H1 (cell line): ENCODE results near the gene TRIM4. TPM values are rescaled to one million over a fixed set of nuclear protein-coding genes. Genes with fewer than 3 reads are reported as not detected.

Experiments used
- CTCF ChIA-PET: fragments of 300-600 bp; sonication (Branson Sonifier 250); formaldehyde crosslinking; loops from one replicate; lab custom pipeline; 2021; ENCODE audit not compliant: partially characterized antibody; lab: Charles Lee
- POLR2A ChIA-PET: fragments of 300-600 bp; sonication (Branson Sonifier 250); formaldehyde crosslinking; loops from one replicate; lab custom pipeline; 2021; ENCODE audit warnings: inconsistent platforms; ENCODE audit not compliant: partially characterized antibody; lab: Charles Lee
- DNase-seq, 2 experiments: peaks; one replicate each; pipeline versions ENCODE4 v3.0.0 to v3.0.0-alpha.2; 2010 to 2022; ENCODE audit warnings: low spot score in 2 of 2, low read depth in 1 of 2, mixed read lengths in 1 of 2
- FAIRE-seq: peaks from 2 replicates; lab custom pipeline; 2011; peaks lifted over from hg19 to GRCh38; lab: Jason Lieb, UNC
- H2AFZ ChIP-seq: 2 replicates; pipeline ENCODE4 v1.8.1; 2012; ENCODE audit warnings: low read length, inconsistent platforms
- H2AK5ac ChIP-seq: 2 replicates; pipeline ENCODE4 v1.6.1; 2013; ENCODE audit warnings: low read depth, low read length
- H2BK120ac ChIP-seq: replicated peaks from 2 replicates; pipeline ENCODE3; 2013; ENCODE audit warnings: low read depth, low read length, inconsistent platforms
- H2BK12ac ChIP-seq: 2 replicates; pipeline ENCODE4 v1.6.1; 2013; ENCODE audit warnings: low read depth, low read length
- H2BK15ac ChIP-seq: 2 replicates; pipeline ENCODE4 v1.6.1; 2013; ENCODE audit warnings: low read length
- H2BK20ac ChIP-seq: 2 replicates; pipeline ENCODE4 v1.6.1; 2013; ENCODE audit warnings: low read length
- H2BK5ac ChIP-seq: 2 replicates; pipeline ENCODE4 v1.6.1; 2013; ENCODE audit warnings: low read depth, low read length
- H3K14ac ChIP-seq: 2 replicates; pipeline ENCODE4 v1.6.1; 2013; ENCODE audit warnings: inconsistent platforms; ENCODE audit not compliant: insufficient read length
- H3K18ac ChIP-seq: 2 replicates; pipeline ENCODE4 v1.6.1; 2013; ENCODE audit warnings: low read length; ENCODE audit errors: extremely low read depth
- H3K23ac ChIP-seq: 2 replicates; pipeline ENCODE4 v1.6.1; 2013; ENCODE audit warnings: inconsistent platforms; ENCODE audit not compliant: insufficient read length
- H3K23me2 ChIP-seq: 2 replicates; pipeline ENCODE4 v1.6.1; 2013; ENCODE audit warnings: low read depth, low read length
- H3K27ac ChIP-seq: 2 replicates; pipeline ENCODE4 v1.6.1; 2011; ENCODE audit warnings: low read depth, low read length, inconsistent platforms
- H3K27me3 ChIP-seq, 4 experiments: replicated peaks in 1 of 4; 1 replicate in 1 of 4; 2 replicates in 3 of 4; pipeline versions ENCODE4 v1.6.1 to v1.8.1; 2011 to 2013; ENCODE audit warnings: low read length in 3 of 4, mild to moderate bottlenecking in 3 of 4, inconsistent platforms in 2 of 4, mixed read lengths in 2 of 4, moderate library complexity in 1 of 4; ENCODE audit not compliant: control insufficient read depth in 3 of 4, insufficient read depth in 3 of 4; ENCODE audit errors: extremely low read depth in 1 of 4
- H3K36me3 ChIP-seq, 4 experiments: 2 replicates each; pipeline versions ENCODE4 v1.6.1 to v1.8.1; 2011 to 2013; ENCODE audit warnings: mild to moderate bottlenecking in 4 of 4, low read length in 3 of 4, moderate library complexity in 2 of 4, control low read depth in 1 of 4, inconsistent platforms in 1 of 4; ENCODE audit not compliant: insufficient read depth in 4 of 4, control insufficient read depth in 2 of 4
- H3K4ac ChIP-seq: replicated peaks from 2 replicates; pipeline ENCODE3; 2013; ENCODE audit warnings: low read length, low read depth, mixed read lengths, inconsistent platforms; ENCODE audit not compliant: insufficient read length
- H3K4me1 ChIP-seq, 4 experiments: replicated peaks in 1 of 4; 1 replicate in 1 of 4; 2 replicates in 3 of 4; pipeline versions ENCODE4 v1.6.1 to v1.8.1; 2011 to 2013; ENCODE audit warnings: low read length in 3 of 4, inconsistent platforms in 2 of 4, mixed read lengths in 1 of 4; ENCODE audit not compliant: insufficient read depth in 4 of 4, control insufficient read depth in 3 of 4
- H3K4me2 ChIP-seq, 2 experiments: 2 replicates each; pipeline versions ENCODE4 v1.6.1 to v1.8.1; 2011 to 2013; ENCODE audit warnings: low read depth in 2 of 2, low read length in 2 of 2, control low read depth in 1 of 2, inconsistent platforms in 1 of 2, mild to moderate bottlenecking in 1 of 2; ENCODE audit not compliant: insufficient read depth in 1 of 2
- H3K4me3 ChIP-seq, 4 experiments: fragments of 200-600, 300-600 bp in 1 of 4; sonication (generic), shearing (Covaris generic), sonication (Bioruptor Twin) in 1 of 4; 2 replicates each; pipeline versions ENCODE4 v1.5.1 to v1.8.1; 2011 to 2016; ENCODE audit warnings: low read length in 4 of 4, low read depth in 3 of 4, control low read depth in 2 of 4, inconsistent platforms in 2 of 4, mild to moderate bottlenecking in 2 of 4, mixed read lengths in 1 of 4, moderate library complexity in 1 of 4; ENCODE audit not compliant: insufficient read depth in 2 of 4; ENCODE audit errors: extremely low read depth in 1 of 4
- H3K56ac ChIP-seq: replicated peaks from 2 replicates; pipeline ENCODE3; 2013; ENCODE audit warnings: low read depth, mild to moderate bottlenecking, mixed read lengths, low read length, inconsistent platforms; ENCODE audit not compliant: insufficient read length
- H3K79me1 ChIP-seq: 2 replicates; pipeline ENCODE4 v1.6.1; 2013; ENCODE audit warnings: low read depth, low read length, control low read depth
- H3K79me2 ChIP-seq, 2 experiments: 2 replicates each; pipeline versions ENCODE4 v1.6.1 to v1.8.1; 2012 to 2013; ENCODE audit warnings: low read length in 2 of 2, mild to moderate bottlenecking in 2 of 2, inconsistent platforms in 1 of 2; ENCODE audit not compliant: insufficient read depth in 2 of 2, control insufficient read depth in 1 of 2
- H3K9ac ChIP-seq, 4 experiments: replicated peaks in 1 of 4; 1 replicate in 1 of 4; 2 replicates in 3 of 4; pipeline versions ENCODE4 v1.6.1 to v1.8.1; 2011 to 2013; ENCODE audit warnings: low read depth in 3 of 4, low read length in 3 of 4, control low read depth in 2 of 4, mild to moderate bottlenecking in 2 of 4, moderate library complexity in 2 of 4, inconsistent platforms in 1 of 4; ENCODE audit errors: extremely low read depth in 1 of 4
- H3K9me3 ChIP-seq, 2 experiments: 2 replicates each; pipeline versions ENCODE4 v1.6.1 to v1.8.1; 2012 to 2013; ENCODE audit warnings: mild to moderate bottlenecking in 2 of 2, moderate library complexity in 2 of 2, control low read depth in 1 of 2, inconsistent platforms in 1 of 2, low read depth in 1 of 2, low read length in 1 of 2, mixed read lengths in 1 of 2; ENCODE audit not compliant: insufficient read depth in 2 of 2
- H4K20me1 ChIP-seq, 2 experiments: replicated peaks in 1 of 2; 2 replicates each; pipeline versions ENCODE3 to v1.8.1; 2011 to 2013; ENCODE audit warnings: inconsistent platforms in 2 of 2, low read length in 2 of 2, mild to moderate bottlenecking in 1 of 2; ENCODE audit not compliant: insufficient read depth in 2 of 2, control insufficient read depth in 1 of 2
- H4K5ac ChIP-seq: 2 replicates; pipeline ENCODE4 v1.6.1; 2013; ENCODE audit warnings: low read length, low read depth, mixed read lengths, inconsistent platforms; ENCODE audit not compliant: insufficient read length
- H4K8ac ChIP-seq: 2 replicates; pipeline ENCODE4 v1.8.0; 2013; ENCODE audit warnings: mild to moderate bottlenecking, moderate library complexity, low read length, inconsistent platforms; ENCODE audit not compliant: insufficient read depth; ENCODE audit errors: extremely low read depth
- H4K91ac ChIP-seq: replicated peaks from 2 replicates; pipeline ENCODE3; 2013; ENCODE audit warnings: low read length, mixed read lengths, inconsistent platforms; ENCODE audit not compliant: insufficient read length
- CHD2 ChIP-seq: IDR thresholded peaks from 2 replicates; pipeline ENCODE4 v1.6.1; 2012; ENCODE audit warnings: low read length, improper control_type of control experiment
- CREB1 ChIP-seq: IDR thresholded peaks from 2 replicates; pipeline ENCODE4 v1.6.1; 2012; ENCODE audit warnings: inconsistent platforms
- EGR1 ChIP-seq: IDR thresholded peaks from 2 replicates; pipeline ENCODE4 v1.6.1; 2011; ENCODE audit warnings: low read depth, low read length, borderline replicate concordance
- EP300 ChIP-seq, 2 experiments: IDR thresholded peaks; 1 replicate in 1 of 2; 2 replicates in 1 of 2; pipeline ENCODE4 v1.6.1; 2011 to 2012; ENCODE audit warnings: low read depth in 2 of 2, low read length in 2 of 2, mild to moderate bottlenecking in 2 of 2, borderline replicate concordance in 1 of 2, inconsistent platforms in 1 of 2, moderate library complexity in 1 of 2
- JUND ChIP-seq: IDR thresholded peaks from 2 replicates; pipeline ENCODE4 v1.6.1; 2011; ENCODE audit warnings: mild to moderate bottlenecking, improper control_type of control experiment, low read length
- KDM5A ChIP-seq: fragments of 200-600 bp; IDR thresholded peaks from 2 replicates; pipeline ENCODE4 v1.7.1; 2012; ENCODE audit warnings: mild to moderate bottlenecking, low read length, inconsistent platforms, mixed read lengths
- NANOG ChIP-seq: IDR thresholded peaks from 2 replicates; pipeline ENCODE4 v1.6.1; 2011; ENCODE audit warnings: low read length, low read depth, mild to moderate bottlenecking, inconsistent platforms; ENCODE audit not compliant: insufficient read depth, poor library complexity, severe bottlenecking
- POLR2A ChIP-seq, 2 experiments: IDR thresholded peaks; 1 replicate in 1 of 2; 2 replicates in 1 of 2; pipeline ENCODE4 v1.6.1; 2011; ENCODE audit warnings: low read depth in 2 of 2, low read length in 2 of 2, mild to moderate bottlenecking in 2 of 2; ENCODE audit errors: control extremely low read depth in 1 of 2
- SIRT6 ChIP-seq: IDR thresholded peaks from one replicate; pipeline ENCODE4 v1.7.1; 2012; ENCODE audit warnings: low read length, inconsistent platforms
- SP4 ChIP-seq: IDR thresholded peaks from 2 replicates; pipeline ENCODE4 v1.6.1; 2012; ENCODE audit warnings: low read length, inconsistent platforms
- ZNF274 ChIP-seq: IDR thresholded peaks from 2 replicates; pipeline ENCODE4 v1.7.0; 2012; ENCODE audit warnings: low read length, borderline replicate concordance; ENCODE audit errors: extremely low read depth
- WGBS, 2 experiments: shearing (Covaris generic) in 1 of 2; methylation state at CpG; one replicate each; pipeline versions ENCODE4 v1.1.6 to v1.1.7; 2013 to 2015; ENCODE audit warnings: low lambda C conversion rate in 2 of 2, mixed read lengths in 2 of 2, inconsistent platforms in 1 of 2, low coverage in 1 of 2, missing lambda C conversion rate in 1 of 2; ENCODE audit not compliant: insufficient replicate concordance in 2 of 2, insufficient coverage in 1 of 2, insufficient read length in 1 of 2; ENCODE audit errors: extremely low coverage in 1 of 2, missing lambda C conversion rate in 1 of 2; 5-methylcytosine and 5-hydroxymethylcytosine counted together
- polyA plus RNA-seq, 7 experiments: library from polyadenylated mRNA; depleted of rRNA in 3 of 7; stranded (reverse) in 5 of 7; unstranded in 2 of 7; fragments of >200 nt in 5 of 7; fragments of 200-250 nt in 2 of 7; gene quantifications; 1 replicate in 5 of 7; 2 replicates in 1 of 7; 4 replicates in 1 of 7; pipeline versions ENCODE4 v1.2.1 to v1.2.3, GENCODE V29; 2011 to 2013; ENCODE audit warnings: missing spikeins in 2 of 7, mixed read lengths in 2 of 7
- total RNA-seq: library from RNA; stranded (reverse); fragmentation: NEBNext Ultra II Directional; extraction: Animal tissue kit (Norgen Biotek cat#: 25700); gene quantifications from 2 replicates; pipeline ENCODE4 v1.2.1, GENCODE V29; 2021
- TF ChIP-seq, protein P1 (sequence below): IDR thresholded peaks from 2 replicates; pipeline ENCODE4 v1.6.1; 2011; ENCODE audit warnings: low read length, improper control_type of control experiment
- TF ChIP-seq, protein P2 (sequence below): IDR thresholded peaks from 2 replicates; pipeline ENCODE4 v1.6.1; 2011; ENCODE audit warnings: low read depth, mild to moderate bottlenecking, low read length; ENCODE audit not compliant: insufficient read depth

TRIM4 gene
- total and polyA plus RNA-seq, 2 of the 8 experiments (the other 6 are each of a cell fraction or from before 2014, with no cell fraction given), result 0.03 to 7.3 TPM

DNA sequence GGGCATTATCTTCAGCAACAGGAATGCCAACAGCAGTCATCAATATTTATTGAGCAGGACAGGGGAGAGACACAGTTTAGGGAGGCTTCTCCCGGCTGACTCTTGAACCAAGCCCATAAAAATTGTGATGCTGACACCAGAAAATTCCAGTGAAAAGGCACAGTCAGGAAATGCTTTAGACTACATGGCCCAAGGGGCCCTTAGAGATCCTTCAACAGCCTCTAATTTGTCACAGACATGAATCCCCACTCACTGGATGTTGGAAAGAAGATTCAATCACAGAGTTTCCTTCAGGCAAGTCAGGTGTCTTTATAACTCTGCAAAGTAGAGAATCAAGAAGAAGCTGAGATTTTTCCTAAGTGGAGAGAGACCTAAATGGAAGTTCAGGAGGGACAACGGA is 8.9 kb upstream of the TRIM4 start:
- Histone ChIP-seq H3K79me2 (no peaks in the 10 kb centered on the region), H3K14ac (no peak overlapping the region), H3K23me2 (no peaks in the 10 kb centered on the region), H3K4me2 (peak overlapping the region in 1 of 2 experiments; percentile 9; a peak in 1 of 4 replicates), H3K9me3 (no peaks in the 10 kb centered on the region), H4K20me1 (no peaks in the 10 kb centered on the region), H3K9ac (no peak overlapping the region), H2BK20ac (0 out of 2 replicates have a peak overlapping the region, but pooled peaks have one; percentile 48), H2BK120ac (no peak overlapping the region), H3K18ac (no peak overlapping the region), H2BK5ac (no peak overlapping the region), H3K4ac (no peak overlapping the region), H2BK15ac (no peak overlapping the region), H3K36me3 (no peaks in the 10 kb centered on the region), H3K4me1 (peaks cover 0 to 6% (median 3%) of the 10 kb centered on the region in 4 experiments; a peak in 4 of 7 replicates), H3K23ac (no peak overlapping the region), H3K79me1 (no peaks in the 10 kb centered on the region), H2AK5ac (no peak overlapping the region), H4K8ac (no peak overlapping the region), H4K5ac (no peak overlapping the region), H3K56ac (no peak overlapping the region), H3K27me3 (no peaks in the 10 kb centered on the region), H3K27ac (no peak overlapping the region), H2AFZ (no peak overlapping the region), H3K4me3 (no peak overlapping the region), H4K91ac (no peak overlapping the region), H2BK12ac (peak overlapping the region; percentile 41; the same call in 1 of the 2 replicates)
- CTCF ChIA-PET, result interaction anchor here (0.9 to 2.7 kb wide), 7 partner anchors 14 to 94 kb away, joined by 3 to 27 read pairs (median 13); no protein-coding TSS in a partner anchor
- POLR2A ChIA-PET, result interaction anchor here (1.0 to 3.4 kb wide), 5 partner anchors 11 to 492 kb away, joined by 3 to 45 read pairs (median 4); no protein-coding TSS in a partner anchor
- TF ChIP-seq CHD2 (no peak), EGR1 (no peak), SP4 (no peak), ZNF274 (no peak), SIRT6 (no peak), NANOG (no peak), CREB1 (no peak), KDM5A (no peak), EP300 (IDR thresholded peaks at IDR 0.05; ENCODE audit: borderline replicate concordance in 1 of 2, low read depth in 2 of 2, low read length in 2 of 2) (no peak), JUND (no peak), POLR2A (IDR thresholded peaks at IDR 0.05; ENCODE audit: control extremely low read depth in 1 of 2, low read depth in 2 of 2, low read length in 2 of 2) (no peak)
- TF ChIP-seq, protein P1, sequence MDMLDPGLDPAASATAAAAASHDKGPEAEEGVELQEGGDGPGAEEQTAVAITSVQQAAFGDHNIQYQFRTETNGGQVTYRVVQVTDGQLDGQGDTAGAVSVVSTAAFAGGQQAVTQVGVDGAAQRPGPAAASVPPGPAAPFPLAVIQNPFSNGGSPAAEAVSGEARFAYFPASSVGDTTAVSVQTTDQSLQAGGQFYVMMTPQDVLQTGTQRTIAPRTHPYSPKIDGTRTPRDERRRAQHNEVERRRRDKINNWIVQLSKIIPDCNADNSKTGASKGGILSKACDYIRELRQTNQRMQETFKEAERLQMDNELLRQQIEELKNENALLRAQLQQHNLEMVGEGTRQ, result no peak
- TF ChIP-seq, protein P2, sequence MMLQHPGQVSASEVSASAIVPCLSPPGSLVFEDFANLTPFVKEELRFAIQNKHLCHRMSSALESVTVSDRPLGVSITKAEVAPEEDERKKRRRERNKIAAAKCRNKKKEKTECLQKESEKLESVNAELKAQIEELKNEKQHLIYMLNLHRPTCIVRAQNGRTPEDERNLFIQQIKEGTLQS, result no peak
- FAIRE-seq, result no peak
- DNase-seq, result no peak
- 80% methylated on average over 2 of the region's 2 CpGs; no CpG with 5 or more reads in 1 of the 2 experiments for WGBS, 2 experiments
